CD14-positive monocyte (primary cell): ENCODE data around the gene MALL. TPM values are rescaled to one million over a fixed set of nuclear protein-coding genes. Genes with fewer than 3 reads are reported as not detected.
A peak's percentile ranks its signal among the peaks of the same experiment; 100 is the strongest.

Experiments used
- DNase-seq, 3 donors: peaks; one replicate each; pipeline ENCODE4 v3.0.0-alpha.2; 2011 to 2022
- H2AFZ ChIP-seq: 2 replicates; pipeline ENCODE4 v1.6.0; 2012; ENCODE audit warnings: mild to moderate bottlenecking, low read depth, low read length, inconsistent platforms; ENCODE audit not compliant: insufficient read depth, poor library complexity, severe bottlenecking
- H3K27ac ChIP-seq, 2 donors: 1 replicate in 1 of 2; 2 replicates in 1 of 2; pipeline ENCODE4 v1.5.1; 2012 to 2013; ENCODE audit warnings: low read length in 2 of 2, control low read depth in 1 of 2, inconsistent platforms in 1 of 2, low read depth in 1 of 2, mild to moderate bottlenecking in 1 of 2
- H3K27me3 ChIP-seq, 2 donors: one replicate each; pipeline versions ENCODE4 v1.6.0 to v1.6.1; 2011 to 2013; ENCODE audit warnings: low read length in 2 of 2; ENCODE audit not compliant: control insufficient read depth in 2 of 2, insufficient read depth in 2 of 2
- H3K36me3 ChIP-seq, 2 donors: replicated peaks in 1 of 2; 1 replicate in 1 of 2; 2 replicates in 1 of 2; pipeline versions ENCODE4 v1.5.1 to v1.6.1; 2012 to 2013; ENCODE audit warnings: low read length in 2 of 2, control low read depth in 1 of 2, inconsistent platforms in 1 of 2, mild to moderate bottlenecking in 1 of 2; ENCODE audit not compliant: insufficient read depth in 2 of 2, control insufficient read depth in 1 of 2
- H3K4me1 ChIP-seq, 2 donors: 1 replicate in 1 of 2; 2 replicates in 1 of 2; pipeline versions ENCODE4 v1.5.1 to v1.6.1; 2012 to 2013; ENCODE audit warnings: low read length in 2 of 2, control low read depth in 1 of 2, inconsistent platforms in 1 of 2, mild to moderate bottlenecking in 1 of 2, moderate library complexity in 1 of 2; ENCODE audit not compliant: insufficient read depth in 2 of 2, control insufficient read depth in 1 of 2
- H3K4me2 ChIP-seq: replicated peaks from 2 replicates; pipeline ENCODE3; 2012; ENCODE audit warnings: low read length, moderate library complexity, mild to moderate bottlenecking; ENCODE audit not compliant: poor library complexity, severe bottlenecking; ENCODE audit errors: extremely low read depth
- H3K4me3 ChIP-seq, 3 experiments: fragments of 200-600 bp in 1 of 3; sonication (generic) in 1 of 3; replicated peaks in 1 of 3; 1 replicate in 2 of 3; 2 replicates in 1 of 3; pipeline ENCODE4 v1.5.1; 2011 to 2013; ENCODE audit warnings: low read length in 3 of 3, mild to moderate bottlenecking in 3 of 3, control low read depth in 2 of 3, low read depth in 2 of 3, inconsistent platforms in 1 of 3, moderate library complexity in 1 of 3
- H3K79me2 ChIP-seq: 2 replicates; pipeline ENCODE4 v1.6.0; 2012; ENCODE audit warnings: mild to moderate bottlenecking, control low read depth, inconsistent platforms, low read length, moderate library complexity; ENCODE audit not compliant: insufficient read depth
- H3K9ac ChIP-seq: 2 replicates; pipeline ENCODE4 v1.6.0; 2017; ENCODE audit warnings: low read length, mild to moderate bottlenecking; ENCODE audit not compliant: insufficient read depth, poor library complexity, severe bottlenecking
- H3K9me3 ChIP-seq, 2 donors: replicated peaks in 1 of 2; 1 replicate in 1 of 2; 2 replicates in 1 of 2; pipeline versions ENCODE4 v1.5.1 to v1.6.1; 2012 to 2013; ENCODE audit warnings: low read length in 2 of 2, control low read depth in 1 of 2; ENCODE audit not compliant: control insufficient read depth in 1 of 2, insufficient read depth in 1 of 2
- H4K20me1 ChIP-seq: 2 replicates; pipeline ENCODE4 v1.6.0; 2012; ENCODE audit warnings: mild to moderate bottlenecking, low read length, control low read depth, moderate library complexity; ENCODE audit not compliant: insufficient read depth
- H3K27ac Mint-ChIP-seq, 7 donors: one replicate each; pipeline ENCODE4 v1.8.0; 2020; ENCODE audit warnings: mild to moderate bottlenecking in 7 of 7, mixed read lengths in 7 of 7, moderate library complexity in 6 of 7, inconsistent platforms in 2 of 7
- H3K27me3 Mint-ChIP-seq, 3 donors: one replicate each; pipeline ENCODE4 v1.8.0; 2021 to 2022; ENCODE audit warnings: low read depth in 3 of 3, mild to moderate bottlenecking in 3 of 3, mixed read lengths in 3 of 3, moderate library complexity in 3 of 3, inconsistent platforms in 1 of 3
- H3K36me3 Mint-ChIP-seq, 2 donors: one replicate each; pipeline ENCODE4 v1.8.0; 2020; ENCODE audit warnings: mixed read lengths in 2 of 2, inconsistent platforms in 1 of 2, mild to moderate bottlenecking in 1 of 2
- H3K4me1 Mint-ChIP-seq: one replicate; pipeline ENCODE4 v1.8.0; 2020; ENCODE audit warnings: mild to moderate bottlenecking, mixed read lengths
- H3K4me3 Mint-ChIP-seq, 2 donors: one replicate each; pipeline ENCODE4 v1.8.0; 2020; ENCODE audit warnings: mild to moderate bottlenecking in 2 of 2, mixed read lengths in 2 of 2, moderate library complexity in 1 of 2
- H3K9me3 Mint-ChIP-seq, 7 donors: one replicate each; pipeline ENCODE4 v1.8.0; 2020 to 2022; ENCODE audit warnings: mixed read lengths in 7 of 7, mild to moderate bottlenecking in 6 of 7, moderate library complexity in 6 of 7, inconsistent platforms in 2 of 7
- WGBS: methylation state at CpG from one replicate; pipeline ENCODE4 v1.1.5; 2013; ENCODE audit warnings: missing lambda C conversion rate; ENCODE audit not compliant: insufficient coverage; 5-methylcytosine and 5-hydroxymethylcytosine counted together
- intact Hi-C, 2 donors: fragments of 100-400 bp; cut with micrococcal nuclease; formaldehyde crosslinking; loops; one replicate each; pipeline versions ENCODE4 v1.15.0 to v1.15.1; 2023
- polyA plus RNA-seq, 3 donors: library from polyadenylated mRNA; depleted of rRNA in 1 of 3; unstranded in 2 of 3; stranded (reverse) in 1 of 3; fragments of 300-500 nt in 2 of 3; fragments of >200 nt in 1 of 3; fragmentation: Illumina TruSeq in 2 of 3; gene quantifications; 1 replicate in 2 of 3; 2 replicates in 1 of 3; pipeline ENCODE4 v1.2.3, GENCODE V29; 2012 to 2021
- TF ChIP-seq, protein P1 (sequence below): fragments of 200-600 bp; IDR thresholded peaks from one replicate; pipeline ENCODE4 v1.8.0; 2022; ENCODE audit warnings: antibody characterized with exemption, mild to moderate bottlenecking

MALL gene
- polyA plus RNA-seq, 3 donors: 0.12 TPM; not detected in 2

DNA sequence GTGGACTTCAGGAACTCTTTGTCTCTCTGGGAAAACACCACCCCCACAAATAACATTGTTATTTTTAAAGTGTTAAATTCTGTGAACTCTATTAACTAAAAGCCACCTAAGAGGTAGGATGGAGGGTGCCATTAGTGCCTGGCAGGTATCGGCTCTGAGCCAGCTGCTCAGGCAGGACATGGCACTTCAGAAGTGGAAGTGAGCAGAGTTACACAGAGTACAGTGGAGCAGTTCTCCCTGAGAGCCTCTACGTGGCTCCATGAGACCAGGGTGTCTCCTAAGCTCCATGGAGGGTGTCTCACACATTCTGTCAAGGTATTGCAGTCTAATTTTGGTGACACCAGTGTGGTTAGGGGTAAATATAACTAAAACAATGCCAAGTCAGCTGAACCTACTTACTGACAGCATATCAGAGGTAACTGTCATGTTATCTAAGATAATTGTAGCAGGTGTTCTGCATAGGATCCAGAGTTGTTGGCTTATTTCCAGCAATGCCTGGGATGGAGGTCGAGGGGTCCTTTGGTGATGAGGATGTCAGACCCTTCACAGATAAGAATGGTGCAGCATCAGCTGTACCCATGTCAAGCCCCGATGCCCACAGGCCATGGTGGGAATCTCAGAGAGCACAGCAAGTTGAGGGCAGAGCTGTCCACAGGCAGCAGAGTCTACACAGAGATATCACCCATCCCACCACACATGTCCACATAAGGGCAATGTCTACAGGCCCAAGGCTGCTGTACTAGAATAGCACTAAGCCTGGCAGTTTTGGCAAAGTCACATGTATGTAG is 8.6 kb upstream of the MALL start:
- Histone ChIP-seq H4K20me1 (no peaks in the 10 kb centered on the region), H3K4me2 (no peak overlapping the region), H3K79me2 (no peaks in the 10 kb centered on the region), H3K9me3 (no peaks in the 10 kb centered on the region), H3K4me3 (no peak overlapping the region), H3K9ac (no peak overlapping the region), H3K27me3 (no peaks in the 10 kb centered on the region), H3K4me1 (no peaks in the 10 kb centered on the region), H3K36me3 (no peaks in the 10 kb centered on the region), H2AFZ (no peak overlapping the region), H3K27ac (no peak overlapping the region)
- Mint-ChIP-seq H3K36me3 (no peaks in the 10 kb centered on the region), H3K9me3 (no peaks in the 10 kb centered on the region), H3K27me3 (peaks cover 2 to 7% (median 6%) of the 10 kb centered on the region in 3 donors), H3K4me3 (no peak overlapping the region), H3K4me1 (no peaks in the 10 kb centered on the region), H3K27ac (no peak overlapping the region)
- TF ChIP-seq, protein P1, sequence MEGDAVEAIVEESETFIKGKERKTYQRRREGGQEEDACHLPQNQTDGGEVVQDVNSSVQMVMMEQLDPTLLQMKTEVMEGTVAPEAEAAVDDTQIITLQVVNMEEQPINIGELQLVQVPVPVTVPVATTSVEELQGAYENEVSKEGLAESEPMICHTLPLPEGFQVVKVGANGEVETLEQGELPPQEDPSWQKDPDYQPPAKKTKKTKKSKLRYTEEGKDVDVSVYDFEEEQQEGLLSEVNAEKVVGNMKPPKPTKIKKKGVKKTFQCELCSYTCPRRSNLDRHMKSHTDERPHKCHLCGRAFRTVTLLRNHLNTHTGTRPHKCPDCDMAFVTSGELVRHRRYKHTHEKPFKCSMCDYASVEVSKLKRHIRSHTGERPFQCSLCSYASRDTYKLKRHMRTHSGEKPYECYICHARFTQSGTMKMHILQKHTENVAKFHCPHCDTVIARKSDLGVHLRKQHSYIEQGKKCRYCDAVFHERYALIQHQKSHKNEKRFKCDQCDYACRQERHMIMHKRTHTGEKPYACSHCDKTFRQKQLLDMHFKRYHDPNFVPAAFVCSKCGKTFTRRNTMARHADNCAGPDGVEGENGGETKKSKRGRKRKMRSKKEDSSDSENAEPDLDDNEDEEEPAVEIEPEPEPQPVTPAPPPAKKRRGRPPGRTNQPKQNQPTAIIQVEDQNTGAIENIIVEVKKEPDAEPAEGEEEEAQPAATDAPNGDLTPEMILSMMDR: no peak
- intact Hi-C loops: no loop called here
- 100% methylated on average over 4 of the region's 4 CpGs for WGBS
- no peak for DNase-seq

DNA sequence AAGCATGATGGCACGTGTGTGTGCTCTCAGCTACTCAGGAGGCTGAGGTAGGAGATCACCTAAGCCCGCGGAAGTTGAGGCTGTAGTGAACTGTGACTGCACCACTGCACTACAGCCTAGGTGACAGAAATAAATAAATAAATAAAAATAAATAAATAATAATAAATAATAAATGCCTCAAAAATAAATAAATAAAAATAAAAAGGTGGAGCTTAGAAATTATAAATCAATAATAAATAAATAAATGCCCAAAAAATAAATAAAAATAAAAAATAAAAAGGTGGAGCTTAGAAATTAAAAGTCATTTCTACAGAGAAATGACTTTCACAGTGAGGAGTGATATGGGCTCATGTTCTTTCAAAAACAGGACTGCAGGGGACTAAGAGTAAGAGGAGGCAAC is 6.0 kb upstream of the MALL start:
- H3K4me2 ChIP-seq: no peak overlapping the region
- H3K79me2 ChIP-seq: no peaks in the 10 kb centered on the region
- intact Hi-C loops: no loop called here
- no peak overlapping the region for H3K27ac ChIP-seq
- no peaks in the 10 kb centered on the region for H3K4me1 ChIP-seq
- no peak overlapping the region for H3K9ac ChIP-seq
- Mint-ChIP-seq H3K36me3 (no peaks in the 10 kb centered on the region), H3K4me3 (no peak overlapping the region), H3K27ac (peak overlapping the region in 1 of 7 donors; percentile 42), H3K27me3 (peaks cover 8 to 27% (median 19%) of the 10 kb centered on the region in 3 donors), H3K9me3 (peaks cover 0 to 2% (median 0%) of the 10 kb centered on the region in 7 donors), H3K4me1 (no peaks in the 10 kb centered on the region)
- H4K20me1 ChIP-seq: no peaks in the 10 kb centered on the region
- H2AFZ ChIP-seq: no peak overlapping the region
- no peaks in the 10 kb centered on the region for H3K9me3 ChIP-seq
- TF ChIP-seq, protein P1: no peak
- no peak for DNase-seq
- H3K36me3 ChIP-seq: no peaks in the 10 kb centered on the region
- H3K4me3 ChIP-seq: no peak overlapping the region
- WGBS: no CpG with 5 or more reads among the region's 3 CpGs
- H3K27me3 ChIP-seq: peaks cover 10 to 19% of the 10 kb centered on the region in 2 donors
